SJCRH30 (cell line): ENCODE measurements around the gene STOML1. TPM values are rescaled to one million over a fixed set of nuclear protein-coding genes. Genes with fewer than 3 reads are reported as not detected.
"Not testable (repeated sequence)": the region's sequence is repeated elsewhere in the genome, so short reads cannot be mapped to it uniquely, and the experiment has no call there.

Experiments
- DNase-seq, 2 experiments: peaks; one replicate each; pipeline ENCODE4 v3.0.0-alpha.2; 2015 to 2020
- H3K27ac ChIP-seq: fragments of 250-450 bp; sonication (Bioruptor Pico); 2 replicates; pipeline ENCODE4 v1.5.1; 2020; ENCODE audit warnings: mild to moderate bottlenecking, moderate library complexity
- H3K27me3 ChIP-seq: fragments of 250-450 bp; sonication (Bioruptor Pico); 2 replicates; pipeline ENCODE4 v1.5.1; 2020; ENCODE audit warnings: mild to moderate bottlenecking, moderate library complexity
- H3K36me3 ChIP-seq: fragments of 250-450 bp; sonication (Bioruptor Pico); 2 replicates; pipeline ENCODE4 v1.5.1; 2020; ENCODE audit warnings: mild to moderate bottlenecking, moderate library complexity
- H3K4me1 ChIP-seq: fragments of 250-450 bp; sonication (Bioruptor Pico); 2 replicates; pipeline ENCODE4 v1.5.1; 2020; ENCODE audit warnings: mild to moderate bottlenecking, moderate library complexity
- H3K4me3 ChIP-seq: fragments of 250-450 bp; sonication (Bioruptor Pico); 2 replicates; pipeline ENCODE4 v1.5.1; 2020; ENCODE audit warnings: mild to moderate bottlenecking, moderate library complexity
- H3K9me3 ChIP-seq: fragments of 250-450 bp; sonication (Bioruptor Pico); replicated peaks from 2 replicates; pipeline ENCODE4 v1.5.1; 2020; ENCODE audit warnings: mild to moderate bottlenecking, moderate library complexity
- total RNA-seq: library from RNA; depleted of rRNA; stranded (reverse); fragments of >200 nt; shearing (Covaris generic); gene quantifications from 2 replicates; pipeline ENCODE4 v1.2.3, GENCODE V29; 2014

STOML1 gene
- total RNA-seq, 1 experiment from 2014 or later: 3.0 TPM

DNA sequence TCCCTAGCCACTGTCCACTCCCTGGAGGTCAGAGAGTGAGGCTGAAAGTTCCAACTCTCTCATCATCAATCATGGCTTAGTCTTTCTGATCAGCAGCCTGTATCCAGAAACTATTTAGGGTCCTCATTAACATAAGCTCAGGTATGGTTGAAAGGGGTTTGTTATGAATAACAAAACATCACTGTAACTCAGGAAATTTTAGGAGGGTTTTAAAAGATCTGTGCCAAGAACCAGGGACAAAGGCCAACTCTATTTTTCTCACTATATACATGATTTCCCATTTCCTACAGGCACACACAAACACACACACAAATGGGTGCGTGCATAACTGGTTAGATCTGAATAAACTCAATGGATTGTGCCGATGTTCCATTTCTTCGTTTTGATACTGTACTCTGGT is 23.6 kb downstream of the STOML1 start:
- no peaks in the 10 kb centered on the region for H3K9me3 ChIP-seq
- no peak for DNase-seq
- H3K27me3 ChIP-seq: no peaks in the 10 kb centered on the region; the same call in 1 of the 2 replicates
- no peak overlapping the region for H3K27ac ChIP-seq
- no peak overlapping the region for H3K4me3 ChIP-seq
- peaks cover 16% of the 10 kb centered on the region for H3K4me1 ChIP-seq
- no peaks in the 10 kb centered on the region for H3K36me3 ChIP-seq

DNA sequence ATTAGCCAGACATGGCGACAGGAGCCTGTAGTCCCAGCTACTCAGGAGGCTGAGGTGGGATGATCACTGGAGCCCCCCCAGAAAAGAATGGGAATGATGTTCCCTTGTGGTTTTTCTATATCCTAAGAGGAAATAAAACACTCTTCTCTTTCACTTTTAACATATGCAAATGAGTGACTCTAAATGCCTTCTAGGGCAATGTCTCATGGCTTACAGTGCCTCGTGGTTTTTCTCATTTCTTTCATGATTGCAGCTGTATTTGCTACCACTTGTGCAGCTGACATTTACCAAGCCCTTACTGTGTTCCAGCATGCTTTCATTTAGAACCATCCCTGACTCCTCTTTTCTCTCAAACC is 26.4 kb downstream of the STOML1 start:
- no peak overlapping the region for H3K27ac ChIP-seq

DNA sequence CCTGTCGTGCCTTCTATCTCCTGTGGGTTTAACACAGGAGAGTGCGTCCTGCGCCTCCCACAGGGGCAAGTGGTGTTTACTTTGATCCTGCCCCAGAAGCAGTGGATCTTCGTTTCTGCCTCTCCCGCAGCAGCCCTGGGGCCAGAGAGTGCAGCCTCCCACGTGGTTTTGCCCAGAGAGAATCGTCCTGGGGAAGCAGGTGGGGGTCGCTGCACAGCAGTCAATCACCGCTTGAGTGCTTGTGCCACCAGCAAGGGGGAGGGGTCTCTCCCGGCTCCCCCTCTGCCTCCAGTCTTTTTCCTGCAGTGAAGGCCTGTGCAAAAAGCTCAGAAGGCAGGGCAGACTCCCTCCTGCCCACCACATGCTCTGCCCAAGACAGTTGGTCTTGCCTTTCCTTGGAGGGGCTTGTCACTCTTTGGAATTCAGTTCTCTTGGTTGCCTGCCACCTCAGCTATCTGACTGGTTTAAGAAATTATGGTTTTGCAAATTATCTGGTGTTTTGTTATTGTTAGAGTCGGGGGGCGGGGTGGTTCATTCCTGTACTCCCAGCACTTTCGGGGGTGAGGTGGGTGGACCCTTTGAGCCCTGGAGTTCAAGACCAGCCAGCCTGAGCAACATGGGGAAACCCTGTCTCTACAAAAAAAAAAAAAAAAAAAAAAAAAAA is 26.9 kb downstream of the STOML1 start:
- H3K36me3 ChIP-seq: no peaks in the 10 kb centered on the region
- H3K4me3 ChIP-seq: peak overlapping the region; percentile 20; the same call in 1 of the 2 replicates
- peaks cover 16% of the 10 kb centered on the region for H3K4me1 ChIP-seq
- H3K9me3 ChIP-seq: no peaks in the 10 kb centered on the region
- H3K27me3 ChIP-seq: no peaks in the 10 kb centered on the region; the same call in 1 of the 2 replicates
- H3K27ac ChIP-seq: peak overlapping the region; percentile 14; the same call in 1 of the 2 replicates
- DNase-seq: peak; percentile 35 to 59

More for the DNA sequence above, 26.4 kb downstream of the STOML1 start:
- peak in 1 of 2 experiments; percentile 38 for DNase-seq
- no peaks in the 10 kb centered on the region for H3K9me3 ChIP-seq
- H3K27me3 ChIP-seq: no peaks in the 10 kb centered on the region; the same call in 1 of the 2 replicates
- H3K4me1 ChIP-seq: peaks cover 16% of the 10 kb centered on the region
- no peaks in the 10 kb centered on the region for H3K36me3 ChIP-seq
- no peak overlapping the region for H3K4me3 ChIP-seq

DNA sequence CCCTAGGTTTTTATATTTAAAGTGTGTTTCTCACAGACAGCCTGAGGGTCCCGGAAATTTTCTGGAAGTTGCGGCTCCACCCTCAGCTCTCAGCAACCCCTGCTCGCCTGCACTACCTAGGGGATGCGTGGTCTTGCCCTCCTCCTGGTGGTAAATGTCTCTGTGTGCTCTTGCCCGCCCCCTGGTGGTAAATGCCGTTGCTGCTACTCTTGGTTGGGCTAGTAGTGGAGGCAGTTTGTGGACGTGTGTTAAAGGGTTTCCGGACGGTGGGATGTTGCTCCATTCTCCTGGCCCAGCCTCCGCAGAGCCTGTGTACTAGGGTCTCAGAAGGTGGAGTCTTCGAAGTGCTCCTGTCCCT is 27.4 kb downstream of the STOML1 start:
- Histone ChIP-seq H3K36me3 (no peaks in the 10 kb centered on the region), H3K27ac (peak overlapping the region; percentile 14; the same call in 1 of the 2 replicates), H3K9me3 (no peaks in the 10 kb centered on the region), H3K27me3 (no peaks in the 10 kb centered on the region), H3K4me1 (peaks cover 17% of the 10 kb centered on the region), H3K4me3 (peak overlapping the region; percentile 20; the same call in 1 of the 2 replicates)
- peak; percentile 79 to 94 for DNase-seq

DNA sequence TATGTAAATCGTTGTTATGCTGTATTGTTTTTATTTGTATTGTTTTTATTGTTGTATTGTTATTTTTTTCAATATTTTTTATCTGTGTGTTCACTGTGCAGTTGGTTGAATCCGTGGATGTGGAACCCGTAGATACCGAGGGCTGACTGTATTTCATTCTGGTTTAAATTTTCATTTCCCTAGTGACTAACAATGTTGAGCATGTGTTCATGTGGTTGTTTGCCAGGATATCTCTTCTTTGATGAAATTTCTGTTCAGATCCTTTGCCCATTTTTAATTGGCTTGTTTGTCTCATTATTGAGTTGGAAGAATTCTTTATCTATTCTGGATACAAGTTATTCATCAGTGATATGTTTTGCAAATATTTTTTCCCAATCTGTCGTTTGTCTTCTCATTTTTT is 29.7 kb downstream of the STOML1 start:
- H3K36me3 ChIP-seq: no peaks in the 10 kb centered on the region
- no peak for DNase-seq

DNA sequence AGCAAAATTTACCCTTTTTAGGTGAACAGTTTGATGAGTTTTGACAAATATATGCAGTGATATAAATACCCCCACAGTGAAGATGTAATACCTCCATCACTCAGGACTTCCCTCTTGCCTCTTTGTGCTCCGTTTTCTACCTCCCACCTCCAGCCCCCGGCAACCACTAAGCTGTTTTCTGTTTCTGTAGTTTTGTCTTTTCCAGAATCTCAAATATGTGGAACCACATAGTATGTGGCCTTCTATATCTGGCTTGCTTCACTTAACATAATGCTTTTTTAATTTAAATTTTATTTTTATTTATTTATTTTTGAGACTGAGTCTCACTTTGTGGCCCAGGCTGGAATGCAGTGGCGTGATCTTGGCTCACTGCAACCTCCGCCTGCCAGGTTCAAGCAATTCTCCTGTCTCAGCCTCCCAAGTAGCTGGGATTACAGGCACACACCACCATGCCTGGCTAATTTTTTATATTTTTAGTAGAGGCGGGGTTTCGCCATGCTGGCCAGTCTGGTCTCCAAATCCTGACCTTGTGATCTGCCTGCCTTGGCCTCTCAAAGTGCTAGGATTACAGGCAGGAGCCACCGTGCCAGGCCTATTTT is 31.5 kb downstream of the STOML1 start:
- H3K36me3 ChIP-seq, H3K4me3 ChIP-seq, H3K27me3 ChIP-seq, H3K9me3 ChIP-seq, H3K27ac ChIP-seq: not testable (repeated sequence)
- H3K4me1 ChIP-seq: peaks cover 48% of the 10 kb centered on the region
- DNase-seq: peak in 1 of 2 experiments; percentile 1

More for the DNA sequence above, 29.7 kb downstream of the STOML1 start:
- no peaks in the 10 kb centered on the region for H3K27me3 ChIP-seq
- peaks cover 40% of the 10 kb centered on the region for H3K4me1 ChIP-seq
- H3K9me3 ChIP-seq: no peaks in the 10 kb centered on the region
- H3K4me3 ChIP-seq: no peak overlapping the region
- no peak overlapping the region for H3K27ac ChIP-seq

DNA sequence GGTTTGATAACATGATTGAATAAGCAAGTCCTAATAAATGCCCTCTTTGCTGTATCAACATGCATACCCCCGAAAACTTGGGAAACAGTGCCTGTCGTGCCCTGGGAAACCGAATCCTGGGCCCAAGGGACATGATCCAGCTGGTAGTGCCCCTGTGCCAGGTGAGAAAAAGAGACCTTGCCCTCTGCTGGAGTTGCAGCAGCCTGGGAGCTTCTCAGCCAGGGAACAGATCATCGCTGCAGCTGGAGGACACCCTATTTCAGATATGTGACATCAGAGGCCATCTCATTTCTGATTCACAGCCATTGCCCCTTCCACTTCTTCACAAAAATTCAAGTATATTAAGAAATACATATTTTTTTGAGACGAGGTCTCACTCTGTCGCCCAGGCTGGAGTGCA is 32.3 kb downstream of the STOML1 start:
- peak in 1 of 2 experiments; percentile 0 for DNase-seq
- Histone ChIP-seq H3K36me3 (no peaks in the 10 kb centered on the region), H3K27ac (no peak overlapping the region), H3K27me3 (no peaks in the 10 kb centered on the region), H3K9me3 (no peaks in the 10 kb centered on the region), H3K4me3 (no peak overlapping the region), H3K4me1 (peaks cover 41% of the 10 kb centered on the region)

DNA sequence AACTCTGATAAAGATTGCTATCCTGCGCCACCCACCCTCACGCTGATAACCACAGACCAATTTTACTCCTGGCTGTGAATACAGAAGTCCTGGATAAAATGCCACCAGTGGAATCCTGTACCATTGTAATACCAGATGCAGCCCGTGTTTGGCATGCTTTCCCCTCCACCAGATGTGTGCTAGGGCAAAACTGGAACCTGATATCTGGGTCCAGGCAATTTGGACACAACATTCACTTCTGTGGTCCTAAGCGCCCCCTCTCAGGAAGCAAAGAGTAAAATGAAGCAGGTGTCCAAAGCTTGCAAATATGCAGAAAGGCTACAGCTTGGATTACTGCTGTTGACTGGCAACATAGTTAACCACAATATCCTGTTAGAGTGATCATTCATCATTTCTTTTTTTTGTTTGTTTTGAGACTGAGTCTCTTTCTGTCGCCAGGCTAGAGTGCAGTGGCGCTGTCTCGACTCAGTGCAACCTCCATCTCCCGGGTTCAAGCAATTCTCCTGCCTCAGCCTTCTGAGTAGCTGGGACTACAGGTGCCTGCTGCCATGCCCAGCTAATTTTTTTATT is 33.0 kb downstream of the STOML1 start:
- no peaks in the 10 kb centered on the region for H3K9me3 ChIP-seq
- H3K27ac ChIP-seq: no peak overlapping the region
- no peaks in the 10 kb centered on the region for H3K27me3 ChIP-seq
- no peak overlapping the region for H3K4me3 ChIP-seq
- H3K4me1 ChIP-seq: peaks cover 41% of the 10 kb centered on the region
- peak; percentile 57 to 81 for DNase-seq
- no peaks in the 10 kb centered on the region for H3K36me3 ChIP-seq

DNA sequence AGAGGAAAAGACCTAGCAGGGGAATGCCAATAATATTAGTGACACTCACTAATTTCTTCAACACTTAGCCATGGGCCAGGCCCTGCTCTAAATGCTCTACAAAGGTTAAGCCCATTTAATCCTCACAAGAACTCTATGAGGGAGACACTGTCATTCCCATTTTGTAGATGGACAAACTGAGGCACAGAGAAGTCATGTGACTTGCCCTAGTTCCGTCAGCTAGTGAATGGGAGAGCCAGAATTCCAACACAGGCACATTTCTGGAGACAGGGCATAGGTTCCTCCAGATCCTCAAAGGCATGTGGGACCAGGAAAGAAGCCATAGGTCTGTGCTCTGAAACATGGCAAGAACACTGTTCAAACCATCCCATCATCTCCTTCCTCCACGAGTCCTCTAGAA is 34.3 kb downstream of the STOML1 start:
- Histone ChIP-seq H3K9me3 (no peaks in the 10 kb centered on the region), H3K27ac (no peak overlapping the region), H3K4me3 (no peak overlapping the region), H3K27me3 (no peaks in the 10 kb centered on the region), H3K4me1 (peaks cover 41% of the 10 kb centered on the region), H3K36me3 (no peaks in the 10 kb centered on the region)
- DNase-seq: peak in 1 of 2 experiments; percentile 0

DNA sequence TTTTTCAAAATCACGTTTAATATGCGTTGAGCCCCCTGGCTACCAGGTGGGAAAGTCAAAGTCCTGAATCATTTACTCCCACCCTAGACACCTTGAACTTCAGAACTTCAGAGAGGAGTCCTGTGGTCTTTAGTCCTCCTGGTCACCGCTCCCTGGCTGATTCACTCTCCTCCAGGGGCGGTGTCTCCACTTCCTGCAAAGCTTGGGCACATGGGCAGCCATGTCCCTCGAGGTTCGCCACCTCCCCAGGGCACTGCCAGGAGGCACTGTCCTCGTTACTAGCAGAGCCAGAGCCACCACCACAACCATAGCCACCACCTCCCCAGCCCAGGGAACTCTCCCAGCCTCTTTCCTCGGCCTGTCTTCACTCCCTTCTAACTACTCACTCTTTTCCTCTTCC is 34.8 kb downstream of the STOML1 start:
- Histone ChIP-seq H3K4me3 (no peak overlapping the region), H3K27me3 (no peaks in the 10 kb centered on the region), H3K4me1 (peaks cover 41% of the 10 kb centered on the region), H3K36me3 (no peaks in the 10 kb centered on the region), H3K9me3 (no peaks in the 10 kb centered on the region), H3K27ac (no peak overlapping the region)
- peak in 1 of 2 experiments; percentile 1 for DNase-seq

DNA sequence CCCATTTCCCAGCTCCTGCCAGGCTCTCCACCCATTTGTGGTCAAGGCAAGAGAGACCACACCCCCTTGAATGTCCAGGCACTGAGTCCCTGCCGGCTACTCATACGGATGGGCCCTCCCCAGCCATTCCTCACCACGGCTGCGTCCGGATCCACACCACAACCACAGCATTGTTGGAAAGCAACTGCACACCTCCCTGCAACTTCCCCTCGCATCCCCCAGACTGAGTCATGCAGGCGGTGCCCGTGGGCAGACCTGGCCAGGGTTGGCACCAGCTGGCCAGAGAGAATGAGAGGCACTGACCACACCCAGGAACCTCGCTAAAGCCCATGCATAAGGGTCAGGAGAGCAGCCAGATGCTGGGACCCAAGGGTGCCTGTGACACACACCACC is 35.4 kb downstream of the STOML1 start:
- DNase-seq: peak; percentile 73 to 74
- H3K27ac ChIP-seq: no peak overlapping the region
- peaks cover 45% of the 10 kb centered on the region for H3K4me1 ChIP-seq

DNA sequence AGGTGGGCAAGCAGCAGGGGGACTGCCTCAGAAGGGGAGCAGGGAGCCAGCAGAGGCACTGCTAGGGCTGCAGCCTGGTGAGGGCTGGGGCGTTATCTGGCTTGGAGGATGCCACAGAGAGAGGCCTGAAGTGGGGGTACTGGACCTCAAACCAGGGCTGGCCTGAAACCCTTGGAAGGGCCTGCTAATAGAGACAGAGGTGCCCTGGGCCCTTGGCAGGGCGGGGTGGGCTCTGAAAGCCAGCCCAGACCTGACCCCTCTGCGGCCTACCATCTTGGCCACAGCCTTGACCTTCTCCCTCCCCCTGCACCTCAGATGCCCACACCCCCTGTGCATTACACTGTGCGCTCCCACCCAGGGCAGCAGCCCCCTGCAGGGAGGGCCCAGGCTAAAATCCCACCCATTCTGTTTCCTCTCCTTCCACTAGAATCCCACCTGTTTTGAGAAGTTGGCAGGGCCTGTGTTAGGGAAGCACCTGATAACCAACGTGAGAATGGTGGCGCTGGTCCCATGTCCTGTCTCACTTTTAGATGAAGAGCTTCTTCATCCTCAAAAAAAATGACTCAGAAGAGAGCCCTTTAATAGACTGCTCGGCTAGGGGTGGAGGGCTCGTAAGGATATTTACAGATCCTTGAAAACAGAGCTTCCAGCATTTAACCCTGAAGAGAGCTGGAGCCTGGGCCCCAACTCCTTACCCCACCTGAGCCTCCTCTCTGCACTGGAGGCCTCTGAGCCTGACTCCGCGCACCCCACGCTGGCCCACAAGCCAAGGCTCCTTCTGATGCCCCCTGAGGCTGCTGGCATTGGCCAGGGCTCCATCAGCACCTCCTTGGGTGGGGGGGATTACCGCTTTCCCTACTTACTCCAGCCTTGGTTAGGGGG is 36.0 kb downstream of the STOML1 start:
- no peak for DNase-seq
- Histone ChIP-seq H3K36me3 (no peaks in the 10 kb centered on the region), H3K27ac (no peak overlapping the region), H3K27me3 (no peaks in the 10 kb centered on the region), H3K4me3 (no peak overlapping the region), H3K9me3 (no peaks in the 10 kb centered on the region), H3K4me1 (peaks cover 49% of the 10 kb centered on the region)

More for the DNA sequence above, 35.4 kb downstream of the STOML1 start:
- Histone ChIP-seq H3K36me3 (no peaks in the 10 kb centered on the region), H3K27me3 (no peaks in the 10 kb centered on the region), H3K9me3 (no peaks in the 10 kb centered on the region), H3K4me3 (no peak overlapping the region)

DNA sequence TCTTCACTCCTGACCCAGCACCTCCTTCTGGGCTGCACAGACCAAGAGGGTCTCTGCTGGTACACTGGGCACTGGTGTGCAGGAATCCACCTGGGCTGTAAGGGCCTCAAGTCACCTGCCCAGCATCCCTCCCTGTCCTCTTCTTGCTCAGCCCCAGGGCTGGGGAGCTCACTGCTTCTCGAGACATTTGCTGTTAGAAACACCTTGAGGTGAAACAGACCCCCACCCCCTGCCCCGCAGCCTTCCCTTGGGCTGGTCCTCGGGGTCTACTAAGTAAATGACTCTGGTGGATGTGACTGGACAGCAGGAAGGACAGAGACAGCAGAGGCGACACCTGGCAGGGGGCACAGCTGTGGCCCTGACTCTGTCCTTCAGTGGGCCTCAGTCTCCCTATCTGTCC is 36.8 kb downstream of the STOML1 start:
- H3K27me3 ChIP-seq: no peaks in the 10 kb centered on the region
- peaks cover 57% of the 10 kb centered on the region for H3K4me1 ChIP-seq
- DNase-seq: no peak
- no peak overlapping the region for H3K4me3 ChIP-seq
- H3K9me3 ChIP-seq: no peaks in the 10 kb centered on the region
- H3K36me3 ChIP-seq: no peaks in the 10 kb centered on the region
- no peak overlapping the region for H3K27ac ChIP-seq

DNA sequence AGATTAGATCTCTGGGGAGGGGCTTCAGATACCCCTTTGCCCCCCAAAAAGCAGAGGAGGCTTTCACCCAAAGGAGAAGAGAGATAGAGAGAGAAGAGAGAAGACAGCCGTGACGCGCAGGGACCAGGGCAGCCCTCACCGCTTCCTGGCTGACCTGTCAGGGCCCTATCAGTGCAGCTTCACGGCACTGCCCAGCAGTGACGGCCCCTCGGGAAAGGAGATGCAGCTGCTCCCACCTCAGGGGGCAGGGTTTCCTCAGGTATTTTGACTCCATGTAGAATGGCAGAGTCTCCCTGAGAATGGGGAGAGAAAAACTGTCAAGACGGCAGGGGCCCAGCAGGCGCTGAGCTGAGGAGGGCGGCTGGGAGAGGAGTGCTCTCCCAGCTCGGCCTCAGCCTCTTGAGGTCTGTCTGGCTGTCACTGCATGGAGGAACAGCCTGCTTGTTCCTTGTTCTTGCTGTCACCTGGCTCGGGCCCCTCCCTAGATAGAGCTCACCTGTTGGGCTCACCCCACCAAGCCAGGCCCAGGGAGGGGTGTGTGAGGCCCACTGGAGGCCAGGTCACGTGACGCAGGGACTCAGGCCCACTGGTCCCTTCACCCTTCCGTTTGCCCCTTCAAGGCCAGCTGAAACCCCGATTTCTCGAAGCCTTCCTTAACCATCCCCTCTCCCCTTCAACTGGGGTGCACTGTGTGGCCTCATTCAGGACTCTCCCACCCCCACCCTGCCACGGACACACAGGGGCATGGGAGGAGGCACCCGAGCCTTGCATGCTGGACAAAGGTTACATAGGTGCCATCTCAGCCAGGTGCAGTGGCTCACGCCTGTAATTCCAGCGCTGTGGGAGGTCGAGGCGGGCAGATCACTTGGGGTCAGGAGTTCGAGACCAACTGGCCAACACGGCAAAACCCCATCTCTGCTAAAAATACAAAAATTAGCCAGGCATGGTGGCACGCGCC is 37.6 kb downstream of the STOML1 start:
- no peak overlapping the region for H3K4me3 ChIP-seq
- no peaks in the 10 kb centered on the region for H3K9me3 ChIP-seq
- no peaks in the 10 kb centered on the region for H3K27me3 ChIP-seq
- DNase-seq: no peak
- no peak overlapping the region for H3K27ac ChIP-seq
- H3K4me1 ChIP-seq: peaks cover 54% of the 10 kb centered on the region
- H3K36me3 ChIP-seq: no peaks in the 10 kb centered on the region
